ENCODE results near the gene STING1.
A peak's percentile ranks its signal among the peaks of the same experiment; 100 is the strongest.
"Not testable (repeated sequence)": the region's sequence is repeated elsewhere in the genome, so short reads cannot be mapped to it uniquely, and the experiment has no call there.

Gene STING1

DNA sequence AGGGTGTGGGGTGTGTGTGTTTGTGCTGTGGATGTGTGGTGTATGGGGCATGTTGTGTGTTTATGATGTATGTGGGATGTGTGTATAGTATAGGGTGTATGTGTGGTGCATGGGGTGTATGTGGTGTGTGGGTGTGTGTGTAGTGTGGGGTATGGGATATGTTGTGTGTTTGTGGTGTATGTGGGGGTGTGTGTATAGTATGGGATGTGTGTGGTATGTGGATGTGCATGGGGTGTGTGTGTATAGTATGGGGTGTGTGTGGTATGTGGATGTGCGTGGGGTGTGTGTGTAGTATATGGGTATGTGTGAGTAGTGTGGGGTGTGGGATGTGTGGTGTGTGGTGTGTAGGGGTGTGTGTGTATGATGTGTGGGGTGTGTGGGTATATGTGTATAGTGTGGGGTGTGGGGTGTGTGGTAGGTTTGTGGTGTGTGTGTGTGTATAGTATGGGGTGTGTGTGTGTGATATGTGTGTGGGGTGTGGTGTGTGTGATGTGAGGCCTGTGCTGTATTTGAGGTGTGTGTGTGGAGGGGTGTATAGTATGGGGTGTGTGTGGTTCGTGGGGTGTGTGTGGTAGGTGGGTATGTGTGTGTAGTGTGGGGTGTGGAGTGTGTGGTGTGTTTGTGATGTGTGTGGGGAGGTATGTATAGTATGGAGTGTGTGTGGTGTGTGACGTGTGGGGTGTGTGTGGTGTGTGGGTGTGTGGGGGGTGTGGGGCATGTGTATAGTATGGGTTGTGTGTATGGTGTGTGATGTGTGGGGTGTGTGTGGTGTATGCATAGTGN, 30.5 kb downstream of the STING1 start:
- no peak overlapping the region for H3K4me3 ChIP-seq (ENCODE audit: low read length)
- no peak for TF ChIP-seq CTCF (conservative IDR thresholded peaks at IDR 0.05; ENCODE audit: low read depth, low read length)
- no peak for DNase-seq (ENCODE audit: low read depth)

GRCh38 chr5:139451176-139451575, 31.4 kb downstream of the STING1 start:
- no peak overlapping the region for H3K4me3 ChIP-seq (ENCODE audit: low read length)
- no peak for TF ChIP-seq CTCF (conservative IDR thresholded peaks at IDR 0.05; ENCODE audit: low read depth, low read length)
- no peak for DNase-seq (ENCODE audit: low read depth)

GRCh38 chr5:139446956-139447779, 35.4 kb downstream of the STING1 start:
- TF ChIP-seq CTCF (conservative IDR thresholded peaks at IDR 0.05; ENCODE audit: low read depth, low read length), result no peak
- H3K4me3 ChIP-seq (ENCODE audit: low read length), result no peak overlapping the region
- no peak for DNase-seq (ENCODE audit: low read depth)

DNA sequence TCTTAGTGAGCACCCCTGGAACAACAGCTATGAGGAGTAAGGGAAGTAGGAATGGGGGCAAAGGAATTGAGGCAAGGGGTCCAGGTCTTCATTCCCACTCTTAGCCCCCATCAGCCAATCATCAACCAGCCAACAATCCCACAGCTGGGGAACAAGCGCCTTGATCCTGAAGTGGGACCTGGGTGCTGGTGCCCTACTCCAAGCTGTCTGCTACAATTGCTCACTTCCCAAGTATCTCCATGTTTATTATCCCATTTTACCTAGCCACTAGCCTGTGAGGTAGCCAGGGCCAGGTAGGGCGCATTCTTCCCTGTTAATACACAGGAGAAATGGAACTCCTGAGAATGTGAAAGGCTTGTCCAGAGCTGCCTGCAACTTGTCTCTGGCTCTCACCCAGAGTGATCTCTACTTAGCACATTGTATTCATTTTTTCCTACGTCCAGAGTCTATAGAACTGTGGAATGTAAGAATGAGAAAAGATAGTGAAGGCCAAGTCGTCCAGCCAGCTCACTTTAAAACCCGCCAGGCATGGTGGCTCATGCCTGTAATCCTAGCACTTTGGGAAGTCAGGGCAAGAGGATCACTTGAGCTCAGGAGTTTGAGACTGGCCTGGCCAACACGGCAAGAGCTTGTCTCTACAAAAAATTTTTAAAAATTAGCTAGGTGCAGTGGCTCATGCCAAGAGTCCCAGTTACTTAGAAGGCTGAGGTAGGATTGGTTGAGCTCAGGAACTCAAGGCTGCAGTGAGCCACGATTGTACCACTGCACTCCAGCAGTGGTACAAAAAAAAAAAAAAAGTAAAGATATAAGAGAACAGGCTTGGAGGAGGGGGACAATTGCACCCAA, 37.0 kb downstream of the STING1 start:
- H3K4me3 ChIP-seq (ENCODE audit: low read length), result no peak overlapping the region
- DNase-seq (ENCODE audit: low read depth), result peak; percentile 79
- TF ChIP-seq CTCF (conservative IDR thresholded peaks at IDR 0.05; ENCODE audit: low read depth, low read length), result no peak

- peak; percentile 71 for DNase-seq (ENCODE audit: low read depth)
- no peak overlapping the region for H3K4me3 ChIP-seq (ENCODE audit: low read length)
- no peak for TF ChIP-seq CTCF (conservative IDR thresholded peaks at IDR 0.05; ENCODE audit: low read depth, low read length)
Observed at GRCh38 chr5:139443831-139444453, 38.6 kb downstream of the STING1 start.

- H3K4me3 ChIP-seq (ENCODE audit: low read length); DNase-seq (ENCODE audit: low read depth): not testable (repeated sequence)
Observed at GRCh38 chr5:139440416-139440815, 42.1 kb downstream of the STING1 start.

Data from retinal pigment epithelial cell (primary cell).